Activated CD8-positive, alpha-beta memory T cell treated with anti-CD3 and anti-CD28 coated beads for 36 hours (primary cell): ENCODE results near the gene ROR1. TPM values are rescaled to one million over a fixed set of nuclear protein-coding genes. Genes with fewer than 3 reads are reported as not detected.

Experiments used
- CTCF ChIA-PET: fragments of 350-600 bp; sonication (Branson Sonifier 250); formaldehyde crosslinking; loops from one replicate; lab custom pipeline; 2021; ENCODE audit warnings: antibody characterized with exemption; lab: Charles Lee
- POLR2A ChIA-PET: fragments of 350-600 bp; sonication (Branson Sonifier 250); formaldehyde crosslinking; loops from one replicate; lab custom pipeline; 2021; ENCODE audit warnings: antibody characterized with exemption; lab: Charles Lee
- total RNA-seq, 2 experiments: library from RNA; stranded (reverse); gene quantifications; one replicate each; pipeline ENCODE4 v1.2.3, GENCODE V29; 2021

Gene ROR1
- total RNA-seq, 2 experiments from 2014 or later = not detected

DNA sequence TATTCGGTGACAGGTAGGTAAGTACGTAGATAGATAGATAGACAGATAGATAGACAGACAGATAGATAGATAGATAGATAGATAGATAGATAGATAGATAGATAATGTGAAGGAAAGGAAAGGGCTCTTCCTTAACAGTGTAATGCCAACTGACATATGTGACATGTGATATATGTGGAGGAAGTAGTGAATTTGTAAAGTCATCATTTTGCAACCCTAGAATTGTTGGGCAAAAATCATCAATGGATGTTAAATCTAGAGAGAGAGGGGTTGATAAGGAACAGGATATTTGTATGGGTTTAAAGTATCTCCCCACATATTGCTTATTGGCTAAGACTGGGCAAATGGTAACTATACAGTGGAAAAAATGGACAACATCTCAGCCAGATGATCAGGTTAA is 166.6 kb downstream of the ROR1 start:
- CTCF ChIA-PET = no interaction called here

DNA sequence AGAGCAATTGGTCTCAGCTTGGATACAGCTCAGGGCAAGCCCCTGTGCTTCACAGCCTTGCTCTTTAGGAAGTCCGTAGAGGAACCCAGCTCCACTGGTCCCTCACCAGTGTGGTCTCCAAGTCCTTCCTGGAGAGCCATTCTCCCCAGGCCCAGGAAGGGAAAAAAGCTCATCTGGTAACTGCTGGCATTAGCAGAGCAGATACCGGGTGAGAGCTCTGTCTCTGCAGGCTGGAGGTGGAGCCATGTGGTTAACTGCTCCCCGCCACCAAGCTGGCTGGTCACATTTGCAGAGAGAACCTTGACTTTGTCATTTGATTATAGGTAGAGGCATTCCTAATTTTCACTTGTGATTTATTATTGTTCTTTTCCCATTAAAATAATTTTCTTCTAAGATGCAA is 169.6 kb downstream of the ROR1 start:
- CTCF ChIA-PET = interaction anchor here (0.7 kb wide), 1 partner anchor 9 kb away, joined by 4 read pairs; no protein-coding TSS in a partner anchor
- POLR2A ChIA-PET = no interaction called here

More for the DNA sequence above, 166.6 kb downstream of the ROR1 start:
- POLR2A ChIA-PET = no interaction called here

DNA sequence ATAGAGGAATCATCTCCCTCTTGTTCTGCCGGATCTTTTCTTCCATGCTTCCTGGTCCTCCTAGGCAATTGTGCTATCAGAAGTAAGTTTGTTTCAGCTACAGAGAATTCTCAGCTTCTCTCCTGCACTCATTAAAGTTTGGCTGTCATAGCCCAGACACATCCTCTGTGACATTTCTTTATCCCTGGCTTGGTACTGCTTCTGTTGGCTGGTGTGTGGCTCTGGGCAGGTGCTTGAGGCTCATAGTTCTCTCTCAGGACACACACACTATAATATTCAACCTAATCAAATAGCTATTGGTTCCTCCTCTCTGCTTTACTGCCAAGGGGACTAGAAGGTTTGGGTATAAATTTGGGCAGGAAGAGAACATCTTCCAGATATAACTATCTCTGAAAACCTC is 172.1 kb downstream of the ROR1 start:
- CTCF ChIA-PET = no interaction called here
- POLR2A ChIA-PET = no interaction called here

DNA sequence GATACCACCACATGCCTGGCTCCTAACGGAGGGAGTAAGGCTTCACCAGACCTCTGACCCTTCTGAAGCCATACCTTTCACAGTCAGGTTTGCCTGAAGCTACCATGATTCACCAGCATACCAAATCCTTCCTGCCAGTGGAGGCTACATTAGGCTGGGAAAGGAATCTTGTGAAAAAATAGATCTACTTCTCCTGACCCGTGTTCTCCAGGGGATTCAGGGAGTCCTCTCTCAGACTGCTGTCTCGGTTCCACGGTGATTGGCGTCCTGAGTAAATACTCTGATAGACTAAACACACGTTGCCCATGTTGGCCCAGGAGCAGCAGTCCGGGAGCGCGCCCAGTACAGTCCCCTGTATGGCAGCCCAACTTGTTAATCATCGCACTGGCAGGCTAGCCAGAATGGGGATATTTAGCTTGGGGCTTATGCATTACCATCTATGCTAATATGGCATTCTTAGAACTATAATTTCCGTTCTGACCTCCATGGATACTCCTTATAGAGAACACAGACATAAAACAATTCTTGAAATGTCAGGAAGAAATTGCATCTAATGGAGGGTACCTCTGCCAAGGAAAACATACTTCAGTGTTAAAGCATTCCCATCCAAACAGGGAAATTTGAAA is 173.2 kb downstream of the ROR1 start:
- CTCF ChIA-PET = no interaction called here
- POLR2A ChIA-PET = no interaction called here

DNA sequence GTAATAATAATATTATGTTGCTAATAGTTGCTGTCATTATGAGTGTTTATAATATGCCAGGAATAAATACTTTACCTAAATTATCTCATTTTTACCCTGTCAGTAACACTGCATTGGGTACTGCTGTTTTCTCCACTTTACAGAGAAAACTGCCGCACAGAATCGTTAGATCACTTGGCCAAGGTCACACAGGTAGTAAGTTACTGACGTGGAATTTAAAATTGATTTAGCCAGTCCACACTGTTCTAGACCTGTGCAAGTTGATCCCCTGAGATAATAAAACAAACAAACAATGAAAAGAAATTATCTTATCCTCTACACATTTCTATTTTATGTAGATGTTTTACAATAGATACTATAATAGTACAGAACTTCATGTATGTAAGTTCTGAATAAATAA is 174.1 kb downstream of the ROR1 start:
- ChIA-PET POLR2A (no interaction called here), CTCF (no interaction called here)

DNA sequence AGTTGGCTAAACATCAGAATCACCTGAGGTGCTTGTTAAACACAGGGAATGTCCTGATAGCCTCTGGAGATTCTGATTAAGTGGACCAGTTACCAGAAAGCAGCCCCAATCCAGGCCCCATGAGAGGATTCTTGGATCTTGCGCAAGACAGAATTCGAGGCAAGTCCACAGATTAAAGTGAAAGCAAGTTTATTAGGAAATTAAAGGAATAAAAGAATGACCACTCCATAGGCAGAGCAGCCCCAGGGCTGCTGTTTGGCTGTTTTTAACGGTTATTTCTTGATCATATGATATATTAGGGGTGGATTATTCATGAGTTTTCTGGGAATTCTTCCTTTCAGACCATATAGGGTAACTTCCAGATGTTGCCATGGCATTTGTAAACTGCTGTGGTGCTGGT is 176.2 kb downstream of the ROR1 start:
- CTCF ChIA-PET = no interaction called here
- POLR2A ChIA-PET = no interaction called here

DNA sequence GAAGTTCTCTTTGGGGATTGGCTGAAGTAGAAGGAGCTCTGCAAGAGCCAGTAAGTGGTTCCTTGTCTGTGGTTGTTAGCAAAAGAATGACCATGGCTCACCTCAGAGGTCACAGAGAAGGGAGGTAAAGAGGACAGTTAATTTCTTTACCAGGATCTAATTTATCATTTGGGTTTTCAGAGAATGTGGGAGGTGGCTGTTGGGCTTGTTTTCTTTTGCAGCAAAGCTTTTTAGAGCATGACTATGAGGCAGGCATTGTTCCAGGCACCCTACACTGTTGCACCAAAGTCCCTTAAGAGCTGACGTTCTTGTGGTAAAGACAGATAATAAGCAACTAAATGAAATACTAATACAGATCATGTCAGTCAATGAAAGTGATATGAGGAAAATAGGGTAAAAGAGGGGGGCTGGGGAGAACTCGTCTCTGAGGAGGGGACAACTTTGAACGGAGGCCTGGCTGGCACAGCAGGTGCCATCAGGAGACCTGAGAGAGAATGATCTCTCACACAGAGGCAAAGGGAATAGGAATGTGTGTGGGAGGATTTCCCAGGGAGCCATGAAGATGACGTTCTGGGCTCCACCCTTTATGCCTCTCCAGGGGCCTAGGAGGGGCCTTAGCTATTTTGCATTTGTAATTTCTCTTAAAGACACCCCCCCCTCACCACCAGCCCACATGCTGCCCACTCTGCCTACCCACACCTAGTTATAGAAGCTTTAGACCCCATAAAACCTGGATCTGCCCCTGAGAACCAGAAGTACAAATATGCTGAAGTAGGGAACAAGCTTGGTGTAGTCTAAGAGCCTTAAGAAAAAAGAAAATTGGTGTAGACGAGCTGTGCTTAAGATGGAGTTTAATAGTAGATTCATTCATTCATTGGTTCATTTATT is 177.5 kb downstream of the ROR1 start:
- ChIA-PET POLR2A (no interaction called here), CTCF (no interaction called here)

DNA sequence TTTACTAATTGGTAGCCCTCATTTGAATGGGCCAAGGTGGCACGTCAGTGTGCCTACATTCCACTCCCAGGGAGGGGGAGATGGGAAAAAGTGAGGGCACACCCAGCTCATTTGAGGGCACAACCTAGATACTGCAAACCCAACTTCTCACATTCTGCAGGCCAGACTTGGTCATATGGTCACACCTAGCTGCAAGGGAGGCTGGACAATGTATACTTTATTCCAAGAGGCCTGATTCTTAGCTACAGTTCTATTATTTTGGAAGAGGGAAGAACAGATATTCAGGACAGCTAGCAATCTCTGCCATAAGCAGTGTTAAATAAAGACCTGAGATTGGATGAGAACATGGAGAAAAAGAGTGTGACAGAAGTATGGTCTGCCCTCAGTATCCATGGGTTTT is 180.4 kb downstream of the ROR1 start:
- ChIA-PET POLR2A (no interaction called here), CTCF (no interaction called here)

DNA sequence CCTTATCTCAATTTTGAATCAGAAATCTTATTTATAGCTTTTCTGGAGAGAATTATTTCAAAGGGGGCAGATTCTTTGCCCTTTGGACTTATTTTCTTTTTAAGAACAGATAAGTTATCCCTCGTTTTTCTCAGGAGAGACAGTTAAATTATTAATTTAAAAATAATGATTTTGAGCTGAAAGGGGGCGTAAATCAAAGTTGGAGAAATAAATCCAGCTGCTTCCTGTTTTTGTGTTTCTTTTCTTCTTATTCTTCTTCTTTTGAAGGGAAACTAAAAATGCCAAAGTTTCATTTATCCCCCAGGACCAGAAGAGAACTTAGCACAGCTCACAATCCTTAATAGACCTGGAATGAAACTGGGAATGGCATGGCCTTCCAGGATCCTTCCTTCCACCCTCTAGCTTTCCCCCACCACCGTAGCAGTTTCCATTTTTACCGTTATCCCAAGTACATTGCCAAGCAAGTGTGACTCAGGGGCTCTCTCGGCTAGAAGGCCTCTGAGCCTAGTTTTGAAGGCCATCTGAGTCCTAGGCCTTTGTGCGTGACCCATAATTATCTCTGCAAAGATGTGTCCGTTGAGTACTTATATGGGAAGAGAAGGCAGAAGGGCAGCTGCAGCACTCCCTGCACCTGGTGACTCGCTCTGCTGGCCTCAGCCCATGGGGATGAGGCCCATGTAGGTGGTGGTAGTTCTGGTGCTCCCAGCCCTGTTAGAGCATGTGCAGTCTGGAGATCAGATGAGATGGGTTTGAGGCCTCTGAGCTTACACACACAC is 181.7 kb downstream of the ROR1 start:
- ChIA-PET POLR2A (no interaction called here), CTCF (no interaction called here)

DNA sequence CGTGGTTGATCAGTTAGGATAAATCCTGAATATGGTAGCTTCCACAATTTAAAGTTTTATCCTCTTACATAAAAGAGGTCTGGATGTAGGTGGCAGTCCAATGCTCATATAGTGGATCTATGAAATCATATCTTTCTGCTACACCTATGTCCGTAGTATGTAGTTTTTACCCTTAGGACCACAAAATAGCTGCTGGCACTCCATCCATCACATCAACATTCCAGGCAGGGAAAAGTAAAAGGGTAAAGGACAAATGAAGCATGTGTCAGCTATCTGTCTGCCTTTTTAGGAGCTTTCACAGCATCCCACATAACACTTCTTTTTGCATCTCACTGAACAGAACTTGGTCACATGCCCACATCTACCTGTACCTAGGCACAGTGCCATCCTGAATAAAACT is 184.7 kb downstream of the ROR1 start:
- ChIA-PET POLR2A (no interaction called here), CTCF (no interaction called here)

DNA sequence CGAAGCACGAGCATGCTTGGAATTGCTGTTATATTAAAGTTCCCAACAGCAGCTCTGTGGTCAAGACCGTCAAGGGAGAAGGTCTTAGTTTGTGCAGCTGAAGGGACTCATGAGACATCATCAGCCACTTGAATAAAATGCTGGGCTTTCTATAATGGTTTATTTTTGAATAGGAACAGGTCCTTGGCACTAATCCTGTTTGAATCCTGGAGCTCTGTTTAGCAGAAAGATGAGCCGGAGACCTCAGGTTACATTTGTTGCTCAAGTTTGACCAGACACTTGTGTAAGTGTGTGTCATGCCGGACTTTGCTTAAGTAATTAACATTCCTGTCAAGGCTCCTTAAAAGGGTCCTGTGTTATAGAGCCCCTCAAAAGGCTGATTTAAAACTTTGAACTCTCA is 186.5 kb downstream of the ROR1 start:
- POLR2A ChIA-PET = no interaction called here
- CTCF ChIA-PET = no interaction called here

DNA sequence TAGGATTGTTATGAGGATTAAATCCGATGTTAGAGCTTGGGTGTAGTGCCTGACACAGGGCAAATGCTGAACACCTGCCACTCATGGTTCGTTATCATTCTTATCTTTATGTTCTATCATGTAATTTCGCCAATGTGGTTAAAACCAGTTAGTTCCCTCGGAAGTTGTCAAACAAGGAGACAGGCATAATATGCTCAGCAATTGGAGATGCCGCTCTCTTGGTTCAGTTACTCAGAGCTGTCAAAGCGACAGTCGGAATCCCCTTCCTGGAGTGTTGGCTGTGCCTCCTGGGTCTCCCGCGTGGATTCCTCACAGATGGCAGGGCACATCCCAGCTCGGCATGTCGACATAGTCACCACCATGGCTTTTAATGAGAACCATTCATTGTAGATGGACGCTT is 192.2 kb downstream of the ROR1 start:
- ChIA-PET CTCF (no interaction called here), POLR2A (no interaction called here)

DNA sequence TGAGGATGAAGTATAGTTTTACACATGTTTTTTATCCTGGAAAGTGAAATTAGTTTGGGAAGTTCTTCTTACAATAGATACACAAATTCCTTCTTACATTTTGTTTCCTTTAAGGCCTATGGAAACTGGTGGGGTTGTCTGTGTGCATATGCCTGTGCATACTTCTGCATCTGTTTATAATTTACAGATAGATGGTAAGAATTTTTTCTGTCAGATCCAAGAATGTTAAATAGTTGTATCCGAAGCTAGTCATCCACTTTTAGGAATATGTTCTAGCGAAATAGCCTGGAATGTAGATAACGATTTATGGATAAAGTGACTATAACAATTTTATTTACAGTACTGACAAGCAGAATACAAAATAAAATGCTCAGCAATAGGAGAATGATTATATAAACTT is 194.1 kb downstream of the ROR1 start:
- ChIA-PET POLR2A (no interaction called here), CTCF (no interaction called here)

DNA sequence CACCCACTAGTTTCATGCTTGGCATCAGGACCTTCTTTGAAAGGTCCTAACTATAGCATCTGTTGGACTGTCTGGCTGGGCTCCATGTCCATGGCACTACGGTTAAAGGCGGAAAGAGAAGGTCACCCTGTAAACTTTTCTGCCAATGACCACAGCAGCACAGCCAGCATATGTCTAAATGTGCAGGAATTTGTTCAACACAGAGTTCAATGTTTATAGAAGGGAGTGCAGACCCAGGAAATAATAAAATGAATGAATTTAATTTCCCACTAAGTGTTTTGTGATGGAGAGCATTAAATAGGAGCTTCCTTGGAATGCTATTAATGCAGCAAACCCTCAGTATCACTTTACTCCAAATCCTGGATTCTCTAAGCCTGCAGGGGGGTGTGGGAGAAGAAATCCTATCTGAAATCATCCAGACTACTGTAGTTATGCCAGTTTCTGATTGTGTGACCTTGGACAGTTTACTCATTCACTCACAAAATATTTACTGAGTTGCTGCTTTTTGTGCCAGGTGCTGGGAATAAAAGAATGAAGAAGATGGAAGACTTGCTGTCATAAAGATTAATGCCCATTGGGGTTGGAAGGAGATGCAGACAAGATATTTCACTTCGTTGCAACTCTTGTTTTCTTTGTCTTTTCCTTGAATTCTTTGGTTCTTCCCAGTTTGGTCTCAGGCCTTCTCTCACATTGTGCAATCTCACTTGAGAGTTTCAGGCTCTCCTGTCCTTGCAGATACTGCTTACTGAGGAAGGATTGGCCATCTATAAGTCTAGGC is 195.0 kb downstream of the ROR1 start:
- ChIA-PET POLR2A (no interaction called here), CTCF (no interaction called here)

DNA sequence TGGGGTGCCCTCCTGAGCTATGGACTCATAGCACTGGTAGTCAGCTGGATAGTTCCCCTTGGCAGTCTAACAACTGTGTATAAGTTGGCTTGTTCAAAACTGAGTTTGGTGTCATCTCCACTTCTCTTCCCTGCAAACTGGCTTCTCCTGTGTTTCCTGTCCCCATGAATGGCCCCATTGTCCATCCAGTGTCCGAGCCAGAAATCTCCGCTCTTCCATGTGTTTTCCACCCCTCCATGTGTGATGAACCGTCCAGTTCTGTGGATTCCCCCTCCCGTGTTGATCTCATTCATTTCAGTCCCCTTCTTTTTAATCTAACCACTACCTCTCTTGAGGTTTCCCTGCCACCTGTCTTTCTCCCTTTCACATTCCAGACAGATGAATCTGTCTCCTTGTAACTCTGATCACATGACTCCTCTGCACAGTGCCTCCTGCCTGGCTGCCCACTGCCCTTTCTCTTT is 195.7 kb downstream of the ROR1 start:
- POLR2A ChIA-PET = no interaction called here

DNA sequence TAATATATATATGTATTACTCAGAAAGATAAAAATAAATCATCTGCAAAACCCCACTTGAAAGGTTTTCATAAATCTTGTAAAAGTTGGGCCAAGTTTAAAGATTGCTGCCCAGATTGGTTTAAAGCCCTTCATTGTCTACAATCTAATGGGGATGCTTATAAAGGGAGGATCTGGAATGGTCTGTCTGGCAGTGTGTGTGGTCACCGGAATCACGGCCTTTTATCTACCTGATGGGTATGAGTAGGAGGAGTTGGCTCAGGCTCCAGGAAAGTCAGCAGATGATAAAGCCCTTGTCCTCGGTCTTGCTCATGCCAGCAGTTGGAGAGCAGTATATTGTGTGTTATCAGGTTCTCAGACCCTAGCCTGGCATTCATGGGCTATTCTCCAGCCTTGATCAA is 197.7 kb downstream of the ROR1 start:
- ChIA-PET CTCF (no interaction called here), POLR2A (no interaction called here)

More for the DNA sequence above, 195.7 kb downstream of the ROR1 start:
- CTCF ChIA-PET = no interaction called here

DNA sequence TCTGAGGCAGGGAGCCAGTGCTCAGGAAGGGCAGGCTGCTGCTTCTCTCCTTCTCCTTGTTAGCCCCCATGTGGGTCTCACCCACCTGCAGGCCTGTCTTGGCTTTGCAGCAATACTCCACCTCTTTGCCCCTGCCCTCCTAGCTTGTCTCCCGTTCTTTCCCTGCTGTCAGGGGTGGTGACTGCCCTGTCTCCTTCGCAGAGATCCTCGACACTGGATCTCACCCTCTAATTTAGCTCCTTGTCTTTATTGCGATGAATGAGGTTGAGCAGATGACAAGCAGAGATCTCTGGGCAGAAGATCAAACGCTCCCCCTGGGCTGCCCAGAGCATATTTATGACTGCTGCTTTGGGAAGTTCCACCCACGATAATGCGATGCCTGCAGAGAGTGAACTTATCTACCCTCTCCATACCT is 199.2 kb downstream of the ROR1 start:
- ChIA-PET POLR2A (no interaction called here), CTCF (no interaction called here)

DNA sequence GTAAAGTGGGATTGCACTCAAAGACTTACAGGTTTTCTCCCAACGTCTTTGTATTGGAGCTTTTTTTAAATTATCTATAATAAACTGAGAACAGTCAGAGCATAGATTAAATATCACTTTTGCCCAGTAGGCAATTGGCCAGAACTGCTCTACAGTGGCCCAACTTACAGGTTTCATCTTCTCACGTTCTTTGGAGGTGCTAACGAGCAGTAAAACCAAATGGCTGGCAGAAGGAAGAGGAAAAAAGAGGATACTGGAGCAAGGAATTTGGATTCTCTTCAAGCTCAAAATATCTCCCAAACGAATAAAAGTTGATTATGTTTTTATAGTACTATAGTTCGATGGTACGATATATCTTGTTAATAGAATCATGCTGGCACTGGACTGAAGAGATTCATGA is 201.1 kb downstream of the ROR1 start:
- ChIA-PET CTCF (no interaction called here), POLR2A (no interaction called here)

DNA sequence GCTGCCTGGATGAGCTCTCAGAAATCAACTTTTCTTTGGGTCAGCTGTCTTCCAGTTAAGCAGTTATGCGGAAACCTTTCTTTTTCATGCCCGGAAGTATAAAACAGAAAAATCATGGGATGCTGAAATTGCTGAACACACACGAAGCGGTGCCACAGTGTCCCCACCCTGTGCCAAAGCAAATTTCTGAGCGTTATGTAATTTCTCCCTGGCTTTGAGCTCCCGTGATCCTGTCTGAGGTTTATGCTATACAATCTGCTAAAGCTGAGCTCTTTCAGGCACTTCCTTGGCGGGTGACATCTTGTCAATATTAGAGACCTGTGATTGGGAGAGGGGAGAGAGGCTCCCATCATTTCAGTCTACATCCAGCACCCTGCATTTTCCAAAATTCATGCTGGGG is 201.7 kb downstream of the ROR1 start:
- POLR2A ChIA-PET = no interaction called here
- CTCF ChIA-PET = no interaction called here

DNA sequence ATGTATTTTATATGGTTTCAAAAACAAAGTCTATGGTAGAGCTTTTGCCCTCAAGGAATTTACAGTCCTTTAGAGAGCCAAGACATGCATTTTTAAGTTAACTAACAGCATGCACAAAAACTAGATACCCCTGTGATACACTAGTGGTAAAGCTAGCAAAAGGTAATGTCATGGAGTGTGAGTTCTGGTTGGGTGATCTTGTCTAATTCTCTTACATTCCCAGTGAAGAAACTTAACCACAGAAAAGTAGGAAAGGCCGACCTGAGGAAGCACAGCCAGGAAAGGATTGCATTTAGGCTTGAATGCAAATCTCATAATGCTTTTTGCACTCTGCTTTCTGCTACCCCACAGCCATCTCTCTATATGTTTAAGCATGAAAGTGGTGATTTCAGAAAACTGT is 202.2 kb downstream of the ROR1 start:
- ChIA-PET CTCF (no interaction called here), POLR2A (no interaction called here)
